Breast epithelium (tissue), 4 donors: ENCODE measurements around the gene CD99. TPM values are rescaled to one million over a fixed set of nuclear protein-coding genes. Genes with fewer than 3 reads are reported as not detected.

Experiments
- DNase-seq, 2 donors: peaks; one replicate each; pipeline ENCODE4 v3.0.0-alpha.2; 2019; ENCODE audit warnings: low spot score in 2 of 2
- H3K27ac ChIP-seq, 2 donors: fragments of 200-600 bp; sonication (generic) in 1 of 2; one replicate each; pipeline ENCODE4 v1.5.1; 2016 to 2019; ENCODE audit warnings: mild to moderate bottlenecking in 1 of 2
- H3K27me3 ChIP-seq, 2 donors: fragments of 200-600 bp; sonication (generic) in 1 of 2; one replicate each; pipeline versions ENCODE4 v1.5.1 to v1.6.0; 2017 to 2019; ENCODE audit warnings: control low read depth in 1 of 2, mild to moderate bottlenecking in 1 of 2
- H3K36me3 ChIP-seq: fragments of 200-600 bp; one replicate; pipeline ENCODE4 v1.5.1; 2019
- H3K4me1 ChIP-seq, 2 donors: fragments of 200-600 bp; sonication (generic); one replicate each; pipeline ENCODE4 v1.5.1; 2016 to 2019; ENCODE audit warnings: control low read depth in 1 of 2
- H3K4me3 ChIP-seq, 3 donors: fragments of 200-600 bp; sonication (generic); 1 replicate in 2 of 3; 2 replicates in 1 of 3; pipeline ENCODE4 v1.5.1; 2016 to 2019; ENCODE audit warnings: mild to moderate bottlenecking in 3 of 3, moderate library complexity in 2 of 3
- H3K9me3 ChIP-seq, 2 donors: fragments of 200-600 bp; sonication (generic) in 1 of 2; one replicate each; pipeline ENCODE4 v1.5.1; 2016 to 2019; ENCODE audit warnings: control low read depth in 1 of 2
- POLR2A ChIP-seq: fragments of 450-650 bp; IDR thresholded peaks from one replicate; pipeline ENCODE4 v1.6.1; 2016; ENCODE audit warnings: antibody characterized with exemption, mild to moderate bottlenecking, moderate library complexity
- POLR2AphosphoS5 ChIP-seq, 3 donors: sonication (generic); formaldehyde crosslinking; IDR thresholded peaks; one replicate each; pipeline ENCODE4 v1.6.1; 2017; ENCODE audit warnings: antibody characterized with exemption in 3 of 3
- intact Hi-C: fragments of 100-400 bp; cut with DNase I; formaldehyde crosslinking; loops from one replicate; pipeline ENCODE4 v1.15.1; 2023; ENCODE audit warnings: low total_unique reads
- total RNA-seq, 3 donors: library from RNA; depleted of rRNA; stranded (reverse); fragments of >200 nt; gene quantifications; one replicate each; pipeline ENCODE4 v1.1.0, GENCODE V29; 2016
- TF ChIP-seq, protein P1 (sequence below), 3 donors: fragments of 450-650 bp; IDR thresholded peaks; one replicate each; pipeline ENCODE4 v1.5.1; 2016 to 2017; ENCODE audit warnings: antibody characterized with exemption in 3 of 3, mild to moderate bottlenecking in 3 of 3, moderate library complexity in 3 of 3

The CD99 gene
- total RNA-seq, 3 donors from 2014 or later: 96.3 to 536 (median 142) TPM

GRCh38 chrX:2691543-2692220 is 587 bp downstream of the CD99 start:
- H3K9me3 ChIP-seq: no peaks in the 10 kb centered on the region
- no peaks in the 10 kb centered on the region for H3K4me1 ChIP-seq
- peak overlapping the region; percentile 74 to 94 (median 87) for H3K4me3 ChIP-seq
- peak overlapping the region; percentile 60 to 73 for H3K27ac ChIP-seq
- no peaks in the 10 kb centered on the region for H3K27me3 ChIP-seq
- no peak for TF ChIP-seq POLR2A
- TF ChIP-seq POLR2AphosphoS5 (IDR thresholded peaks at IDR 0.05): no peak
- TF ChIP-seq, protein P1, sequence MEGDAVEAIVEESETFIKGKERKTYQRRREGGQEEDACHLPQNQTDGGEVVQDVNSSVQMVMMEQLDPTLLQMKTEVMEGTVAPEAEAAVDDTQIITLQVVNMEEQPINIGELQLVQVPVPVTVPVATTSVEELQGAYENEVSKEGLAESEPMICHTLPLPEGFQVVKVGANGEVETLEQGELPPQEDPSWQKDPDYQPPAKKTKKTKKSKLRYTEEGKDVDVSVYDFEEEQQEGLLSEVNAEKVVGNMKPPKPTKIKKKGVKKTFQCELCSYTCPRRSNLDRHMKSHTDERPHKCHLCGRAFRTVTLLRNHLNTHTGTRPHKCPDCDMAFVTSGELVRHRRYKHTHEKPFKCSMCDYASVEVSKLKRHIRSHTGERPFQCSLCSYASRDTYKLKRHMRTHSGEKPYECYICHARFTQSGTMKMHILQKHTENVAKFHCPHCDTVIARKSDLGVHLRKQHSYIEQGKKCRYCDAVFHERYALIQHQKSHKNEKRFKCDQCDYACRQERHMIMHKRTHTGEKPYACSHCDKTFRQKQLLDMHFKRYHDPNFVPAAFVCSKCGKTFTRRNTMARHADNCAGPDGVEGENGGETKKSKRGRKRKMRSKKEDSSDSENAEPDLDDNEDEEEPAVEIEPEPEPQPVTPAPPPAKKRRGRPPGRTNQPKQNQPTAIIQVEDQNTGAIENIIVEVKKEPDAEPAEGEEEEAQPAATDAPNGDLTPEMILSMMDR (IDR thresholded peaks at IDR 0.05): no peak
- no peaks in the 10 kb centered on the region for H3K36me3 ChIP-seq
- intact Hi-C loops: no loop called here
- no peak for DNase-seq

DNA sequence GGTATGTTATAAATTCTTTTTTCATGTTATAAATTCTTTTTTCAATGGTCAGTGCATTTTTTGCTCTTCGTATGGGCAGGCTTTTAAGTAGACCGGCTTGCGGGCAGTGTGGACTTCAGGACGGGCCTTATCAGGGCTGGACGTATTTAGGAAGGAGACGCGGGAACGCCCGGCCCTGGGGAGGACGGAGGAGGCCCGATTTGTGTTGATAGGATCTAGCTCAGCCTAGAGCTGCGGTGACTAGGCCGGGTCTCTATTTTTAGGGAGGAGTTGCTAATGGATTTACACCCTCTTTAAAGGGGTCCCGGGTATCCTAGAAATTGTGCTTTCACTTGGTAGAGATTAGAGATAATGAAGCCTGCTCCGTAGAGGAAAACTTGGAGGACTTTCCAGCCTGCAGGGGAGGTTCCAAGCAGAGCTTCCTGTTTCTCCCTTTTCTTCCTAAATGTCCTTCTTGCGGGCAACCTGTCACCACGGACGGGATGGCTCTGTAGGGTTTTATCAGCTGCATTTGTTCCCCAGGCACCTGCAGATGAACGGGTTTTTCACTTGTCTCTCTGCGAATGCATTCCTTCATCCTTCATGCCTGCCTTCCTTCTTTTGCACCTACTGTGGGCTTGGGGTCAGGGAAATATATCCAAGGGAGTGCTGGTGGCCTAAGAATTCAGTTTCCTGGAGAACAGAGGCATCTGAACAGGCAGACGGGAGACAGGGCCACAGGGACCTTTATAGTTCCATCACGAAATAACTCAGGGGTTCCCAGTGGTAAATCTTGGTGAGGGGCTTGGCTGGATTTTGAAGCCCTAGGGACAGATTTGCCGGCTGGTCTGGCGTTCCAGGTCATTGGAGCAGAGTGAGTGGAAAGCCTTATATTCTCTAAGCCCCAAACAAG is 1.4 kb downstream of the CD99 start:
- DNase-seq: no peak
- H3K36me3 ChIP-seq: no peaks in the 10 kb centered on the region
- intact Hi-C loops: no loop called here
- no peaks in the 10 kb centered on the region for H3K4me1 ChIP-seq
- TF ChIP-seq POLR2AphosphoS5 (IDR thresholded peaks at IDR 0.05) (no peak), POLR2A (no peak)
- TF ChIP-seq, protein P1 (IDR thresholded peaks at IDR 0.05): no peak
- no peaks in the 10 kb centered on the region for H3K27me3 ChIP-seq
- H3K9me3 ChIP-seq: no peaks in the 10 kb centered on the region
- H3K27ac ChIP-seq: peak overlapping the region; percentile 60 to 73
- H3K4me3 ChIP-seq: peak overlapping the region; percentile 74 to 94 (median 87)

DNA sequence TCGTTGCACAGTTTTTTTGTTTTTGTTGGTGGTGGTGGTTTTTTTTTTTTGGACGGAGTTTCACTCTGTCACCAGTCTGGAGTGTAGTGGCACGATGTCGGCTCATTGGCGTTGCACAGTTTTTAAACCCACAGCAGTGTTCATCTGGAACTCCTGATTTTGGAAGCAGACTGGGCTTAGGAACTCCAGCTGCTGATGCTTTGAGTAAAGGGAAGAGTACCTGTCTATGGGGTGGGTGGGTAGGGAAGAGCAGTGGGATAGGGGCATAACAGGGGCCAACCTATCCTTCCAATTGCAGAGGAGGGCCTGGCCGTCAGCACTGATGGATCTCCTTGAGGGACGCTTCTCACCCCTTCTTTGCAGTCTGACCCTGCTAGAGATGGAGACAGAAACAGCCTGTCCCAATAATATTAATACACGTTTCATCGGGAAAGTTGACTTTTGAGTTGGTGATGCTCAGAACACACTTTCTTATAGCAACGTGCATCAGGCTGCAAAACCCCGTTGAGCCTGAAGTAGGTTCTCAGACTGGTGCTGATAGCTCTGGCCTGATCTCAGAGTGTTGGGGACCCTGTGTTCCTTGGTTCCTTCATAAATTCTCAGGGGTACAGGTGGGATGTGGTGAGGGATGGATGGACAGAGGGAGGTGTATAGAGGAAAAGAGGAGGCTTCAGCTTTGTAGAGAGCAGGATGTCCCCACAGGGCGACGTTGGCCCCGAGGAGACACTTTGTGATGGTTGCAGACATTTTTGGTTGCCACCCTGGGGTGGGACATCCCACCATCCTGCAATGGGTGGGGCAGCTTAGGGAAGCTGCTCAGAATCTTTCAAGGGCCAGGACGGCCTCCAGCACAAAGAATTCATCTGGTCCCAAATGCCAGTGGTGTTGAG is 2.3 kb downstream of the CD99 start:
- no peaks in the 10 kb centered on the region for H3K27me3 ChIP-seq
- no peaks in the 10 kb centered on the region for H3K9me3 ChIP-seq
- peak overlapping the region; percentile 74 to 94 (median 87) for H3K4me3 ChIP-seq
- H3K27ac ChIP-seq: peak overlapping the region in 1 of 2 donors; percentile 25
- TF ChIP-seq, protein P1 (IDR thresholded peaks at IDR 0.05): no peak
- TF ChIP-seq POLR2A (no peak), POLR2AphosphoS5 (IDR thresholded peaks at IDR 0.05) (no peak)
- no peaks in the 10 kb centered on the region for H3K4me1 ChIP-seq
- intact Hi-C loops: no loop called here
- DNase-seq: no peak
- H3K36me3 ChIP-seq: no peaks in the 10 kb centered on the region

GRCh38 chrX:2694914-2695267 is 3.8 kb downstream of the CD99 start:
- no peaks in the 10 kb centered on the region for H3K4me1 ChIP-seq
- intact Hi-C loops: no loop called here
- H3K27ac ChIP-seq: no peak overlapping the region
- H3K4me3 ChIP-seq: no peak overlapping the region
- DNase-seq: no peak
- no peaks in the 10 kb centered on the region for H3K27me3 ChIP-seq
- H3K9me3 ChIP-seq: no peaks in the 10 kb centered on the region
- H3K36me3 ChIP-seq: no peaks in the 10 kb centered on the region
- TF ChIP-seq, protein P1 (IDR thresholded peaks at IDR 0.05): no peak
- TF ChIP-seq POLR2A (no peak), POLR2AphosphoS5 (IDR thresholded peaks at IDR 0.05) (no peak)
